HepG2 (cell line): Measurements from ENCODE around the gene CRAT.

ENCODE experiments used
- CBFB ChIP-seq: sonication (generic); formaldehyde crosslinking; IDR thresholded peaks from 2 replicates; pipeline ENCODE4 v1.4.0; 2020; ENCODE audit warnings: missing genetic modification reagents
- EZH2 ChIP-seq: conservative IDR thresholded peaks from 2 replicates; pipeline ENCODE4 v1.6.1; 2012; ENCODE audit warnings: mild to moderate bottlenecking, low read depth, low read length, moderate library complexity
- GATAD2A ChIP-seq: IDR thresholded peaks from 2 replicates; pipeline ENCODE4 v1.6.1; 2016
- MBNL3 ChIP-seq: fragments of 250-450 bp; sonication (Bioruptor Pico); conservative IDR thresholded peaks from 2 replicates; pipeline ENCODE4 v1.8.0; 2022; ENCODE audit warnings: mild to moderate bottlenecking, inconsistent platforms
- NBN ChIP-seq: fragments of 450-650 bp; conservative IDR thresholded peaks from 2 replicates; pipeline ENCODE4 v1.6.1; 2017
- NR2C2 ChIP-seq: sonication (generic); formaldehyde crosslinking; IDR thresholded peaks from 2 replicates; pipeline ENCODE4 v1.4.0; 2020; ENCODE audit warnings: missing genetic modification reagents, mild to moderate bottlenecking, moderate library complexity, borderline replicate concordance
- POLR2AphosphoS5 ChIP-seq: IDR thresholded peaks from 2 replicates; pipeline ENCODE4 v1.6.1; 2012; ENCODE audit warnings: low read depth, low read length
- ZBTB21 ChIP-seq: sonication (generic); formaldehyde crosslinking; IDR thresholded peaks from 2 replicates; pipeline ENCODE4 v1.4.0; 2020; ENCODE audit warnings: missing genetic modification reagents
- ZBTB3 ChIP-seq: sonication (generic); formaldehyde crosslinking; IDR thresholded peaks from 2 replicates; pipeline ENCODE4 v1.4.0; 2020; ENCODE audit warnings: low read depth, mild to moderate bottlenecking, moderate library complexity, missing genetic modification reagents, borderline replicate concordance
- ZFY ChIP-seq: sonication (generic); formaldehyde crosslinking; IDR thresholded peaks from 2 replicates; pipeline ENCODE4 v1.4.0; 2020; ENCODE audit warnings: missing genetic modification reagents
- ZNF761 ChIP-seq: sonication (generic); formaldehyde crosslinking; conservative IDR thresholded peaks from 2 replicates; pipeline ENCODE4 v1.4.0; 2020; ENCODE audit warnings: mild to moderate bottlenecking, missing genetic modification reagents
- TF ChIP-seq, protein P1 (sequence below): sonication (generic); formaldehyde crosslinking; IDR thresholded peaks from 2 replicates; pipeline ENCODE4 v1.4.0; 2020; ENCODE audit warnings: missing genetic modification reagents
- TF ChIP-seq, protein P2 (sequence below): sonication (generic); formaldehyde crosslinking; IDR thresholded peaks from 2 replicates; pipeline ENCODE4 v1.4.0; 2020; ENCODE audit warnings: mild to moderate bottlenecking, missing genetic modification reagents
- TF ChIP-seq, protein P3 (sequence below): sonication (generic); formaldehyde crosslinking; IDR thresholded peaks from 2 replicates; pipeline ENCODE4 v1.8.0; 2022; ENCODE audit warnings: missing genetic modification reagents, mild to moderate bottlenecking, moderate library complexity, borderline replicate concordance

DNA sequence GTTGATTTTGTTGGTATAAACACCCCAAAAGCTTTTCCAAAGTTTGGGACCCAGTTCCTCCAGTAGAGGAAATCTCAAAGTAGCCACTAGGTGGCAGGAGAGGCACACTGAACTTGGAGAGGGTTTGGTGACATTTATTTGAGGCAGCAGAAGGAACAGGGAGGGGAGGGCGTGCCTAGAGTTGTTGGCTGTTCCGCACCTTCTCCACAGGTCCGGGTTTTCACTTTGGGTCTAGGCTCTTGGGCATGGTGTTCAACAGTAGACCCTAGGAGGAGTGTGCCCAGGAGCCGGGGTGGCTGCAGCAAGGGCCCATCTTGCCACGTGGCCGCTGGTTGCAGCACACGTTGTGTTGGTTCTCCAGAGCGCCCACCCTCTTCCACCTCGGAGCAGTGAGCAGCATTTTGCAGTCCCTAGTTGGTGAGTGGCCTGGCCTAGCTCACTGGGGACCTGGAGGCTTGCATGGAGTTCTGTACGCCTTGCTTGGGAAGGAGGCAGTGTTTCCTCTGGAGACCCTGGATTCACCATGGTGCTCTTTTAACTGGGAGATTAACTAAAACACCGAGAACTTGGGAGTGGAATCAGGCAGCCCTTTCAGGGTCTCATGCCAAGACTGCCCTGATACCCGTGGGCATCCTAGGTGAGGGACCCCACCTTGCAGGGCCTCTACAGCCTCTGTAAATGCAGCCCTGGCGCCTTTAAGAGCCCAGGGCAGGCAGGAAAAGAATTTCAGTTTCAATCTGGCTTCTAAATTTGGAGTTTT is 28.8 kb upstream of the CRAT start:
- TF ChIP-seq ZNF761 (no peak; the same call in 1 of the 2 replicates), NBN (no peak), NR2C2 (CRISPR knock-in tag) (no peak), EZH2 (no peak), CBFB (CRISPR knock-in tag) (no peak), ZBTB21 (CRISPR knock-in tag) (no peak), GATAD2A (CRISPR knock-in tag) (no peak; the same call in 1 of the 2 replicates), ZBTB3 (no peak), MBNL3 (CRISPR knock-in tag) (no peak), POLR2AphosphoS5 (no peak), ZFY (CRISPR knock-in tag) (no peak)
- TF ChIP-seq, protein P1, sequence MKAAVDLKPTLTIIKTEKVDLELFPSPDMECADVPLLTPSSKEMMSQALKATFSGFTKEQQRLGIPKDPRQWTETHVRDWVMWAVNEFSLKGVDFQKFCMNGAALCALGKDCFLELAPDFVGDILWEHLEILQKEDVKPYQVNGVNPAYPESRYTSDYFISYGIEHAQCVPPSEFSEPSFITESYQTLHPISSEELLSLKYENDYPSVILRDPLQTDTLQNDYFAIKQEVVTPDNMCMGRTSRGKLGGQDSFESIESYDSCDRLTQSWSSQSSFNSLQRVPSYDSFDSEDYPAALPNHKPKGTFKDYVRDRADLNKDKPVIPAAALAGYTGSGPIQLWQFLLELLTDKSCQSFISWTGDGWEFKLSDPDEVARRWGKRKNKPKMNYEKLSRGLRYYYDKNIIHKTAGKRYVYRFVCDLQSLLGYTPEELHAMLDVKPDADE (CRISPR knock-in tag): no peak
- TF ChIP-seq, protein P2, sequence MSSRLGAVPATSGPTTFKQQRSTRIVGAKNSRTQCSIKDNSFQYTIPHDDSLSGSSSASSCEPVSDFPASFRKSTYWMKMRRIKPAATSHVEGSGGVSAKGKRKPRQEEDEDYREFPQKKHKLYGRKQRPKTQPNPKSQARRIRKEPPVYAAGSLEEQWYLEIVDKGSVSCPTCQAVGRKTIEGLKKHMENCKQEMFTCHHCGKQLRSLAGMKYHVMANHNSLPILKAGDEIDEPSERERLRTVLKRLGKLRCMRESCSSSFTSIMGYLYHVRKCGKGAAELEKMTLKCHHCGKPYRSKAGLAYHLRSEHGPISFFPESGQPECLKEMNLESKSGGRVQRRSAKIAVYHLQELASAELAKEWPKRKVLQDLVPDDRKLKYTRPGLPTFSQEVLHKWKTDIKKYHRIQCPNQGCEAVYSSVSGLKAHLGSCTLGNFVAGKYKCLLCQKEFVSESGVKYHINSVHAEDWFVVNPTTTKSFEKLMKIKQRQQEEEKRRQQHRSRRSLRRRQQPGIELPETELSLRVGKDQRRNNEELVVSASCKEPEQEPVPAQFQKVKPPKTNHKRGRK: no peak
- TF ChIP-seq, protein P3, sequence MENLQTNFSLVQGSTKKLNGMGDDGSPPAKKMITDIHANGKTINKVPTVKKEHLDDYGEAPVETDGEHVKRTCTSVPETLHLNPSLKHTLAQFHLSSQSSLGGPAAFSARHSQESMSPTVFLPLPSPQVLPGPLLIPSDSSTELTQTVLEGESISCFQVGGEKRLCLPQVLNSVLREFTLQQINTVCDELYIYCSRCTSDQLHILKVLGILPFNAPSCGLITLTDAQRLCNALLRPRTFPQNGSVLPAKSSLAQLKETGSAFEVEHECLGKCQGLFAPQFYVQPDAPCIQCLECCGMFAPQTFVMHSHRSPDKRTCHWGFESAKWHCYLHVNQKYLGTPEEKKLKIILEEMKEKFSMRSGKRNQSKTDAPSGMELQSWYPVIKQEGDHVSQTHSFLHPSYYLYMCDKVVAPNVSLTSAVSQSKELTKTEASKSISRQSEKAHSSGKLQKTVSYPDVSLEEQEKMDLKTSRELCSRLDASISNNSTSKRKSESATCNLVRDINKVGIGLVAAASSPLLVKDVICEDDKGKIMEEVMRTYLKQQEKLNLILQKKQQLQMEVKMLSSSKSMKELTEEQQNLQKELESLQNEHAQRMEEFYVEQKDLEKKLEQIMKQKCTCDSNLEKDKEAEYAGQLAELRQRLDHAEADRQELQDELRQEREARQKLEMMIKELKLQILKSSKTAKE: no peak
